HG03196 (cell line): ENCODE data around the gene CPT1A.

Source experiments
- ATAC-seq: cut with Tn5 transposase; IDR thresholded peaks from one replicate; pipeline ENCODE4 v1.9.1; 2021; ENCODE audit not compliant: unreplicated experiment

CPT1A gene

GRCh38 chr11:68854273-68854958 is 12.7 kb upstream of the CPT1A start:
- ATAC-seq: no peak

- no peak for ATAC-seq
These were observed 10.9 kb upstream of the CPT1A start for GRCh38 chr11:68852628-68853027.

- no peak for ATAC-seq
These were observed 6.7 kb upstream of the CPT1A start for GRCh38 chr11:68848429-68848828.

- no peak for ATAC-seq
These were observed 5.7 kb upstream of the CPT1A start for GRCh38 chr11:68847395-68847794.

GRCh38 chr11:68845351-68846002 is 3.8 kb upstream of the CPT1A start:
- no peak for ATAC-seq

GRCh38 chr11:68844801-68845200 is 3.1 kb upstream of the CPT1A start:
- ATAC-seq: no peak

GRCh38 chr11:68844376-68844775 is 2.7 kb upstream of the CPT1A start:
- ATAC-seq: no peak

- peak; percentile 34 for ATAC-seq
These were observed 2.1 kb upstream of the CPT1A start for GRCh38 chr11:68843703-68844312.

GRCh38 chr11:68843052-68843561 is 1.4 kb upstream of the CPT1A start:
- ATAC-seq: no peak

GRCh38 chr11:68842427-68843051 is 823 bp upstream of the CPT1A start:
- no peak for ATAC-seq

- ATAC-seq: peak; percentile 25
These were observed 759 bp downstream of the CPT1A start for GRCh38 chr11:68840661-68841653.

GRCh38 chr11:68839911-68840641 is 1.6 kb downstream of the CPT1A start:
- ATAC-seq: peak; percentile 5

- peak; percentile 33 for ATAC-seq
These were observed 2.5 kb downstream of the CPT1A start for GRCh38 chr11:68839054-68839865.

- ATAC-seq: no peak
These were observed 3.1 kb downstream of the CPT1A start for GRCh38 chr11:68838572-68838964.

GRCh38 chr11:68837583-68838571 is 3.8 kb downstream of the CPT1A start:
- no peak for ATAC-seq

- ATAC-seq: no peak
These were observed 6.0 kb downstream of the CPT1A start for GRCh38 chr11:68835749-68836148.

GRCh38 chr11:68835328-68835727 is 6.4 kb downstream of the CPT1A start:
- no peak for ATAC-seq
